Fibroblast of skin of abdomen (primary cell): Measurements from ENCODE around the gene SLC8A1.
A peak's percentile ranks its signal among the peaks of the same experiment; 100 is the strongest.

Source experiments
- DNase-seq: peaks from one replicate; pipeline ENCODE4 v3.0.0-alpha.2; 2013

Gene SLC8A1

DNA sequence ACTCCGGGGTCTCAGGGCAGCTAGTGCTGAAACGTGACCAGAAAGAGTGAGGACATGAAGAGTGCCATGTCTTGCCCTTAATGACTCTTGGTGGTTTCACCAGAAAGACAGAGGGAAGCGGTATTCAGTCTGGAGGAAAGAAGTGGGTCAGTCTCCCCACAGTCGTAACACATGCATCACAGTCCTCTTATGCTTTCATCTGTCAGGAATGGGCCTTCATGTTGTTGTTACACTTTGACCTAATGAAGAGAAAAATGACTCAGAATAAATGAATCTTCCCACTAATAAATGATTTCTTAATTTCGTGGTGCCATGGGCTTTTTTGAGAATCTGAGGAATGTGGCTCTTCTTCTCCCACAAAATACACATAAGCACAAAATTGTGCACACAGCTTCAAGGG is 103.2 kb downstream of the SLC8A1 start:
- peak; percentile 92 for DNase-seq

GRCh38 chr2:40348038-40348437 is 103.9 kb downstream of the SLC8A1 start:
- no peak for DNase-seq

- peak; percentile 73 for DNase-seq
Observed at GRCh38 chr2:40346535-40347354, 105.1 kb downstream of the SLC8A1 start.

GRCh38 chr2:40344364-40344763 is 107.5 kb downstream of the SLC8A1 start:
- DNase-seq: no peak

GRCh38 chr2:40343902-40344301 is 108.0 kb downstream of the SLC8A1 start:
- peak; percentile 66 for DNase-seq

DNA sequence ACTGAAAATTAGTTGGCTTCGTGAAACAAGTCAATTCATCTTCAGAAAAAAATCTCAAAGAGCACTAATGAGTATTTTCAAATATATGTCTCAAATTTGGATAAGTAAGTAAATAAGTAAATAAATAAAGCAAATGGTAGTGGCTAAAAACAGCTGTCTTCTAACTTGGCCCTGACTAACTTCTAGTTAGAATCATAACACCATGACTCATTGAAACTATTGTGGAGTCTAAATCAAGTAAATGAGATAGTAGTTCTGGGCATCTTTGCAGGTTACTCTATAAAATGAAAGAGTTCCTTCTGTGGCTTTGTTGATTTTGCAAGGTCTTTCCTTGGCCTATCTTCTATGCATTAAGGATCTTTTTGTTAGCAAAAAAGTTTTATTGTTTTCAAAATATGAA is 110.7 kb downstream of the SLC8A1 start:
- peak; percentile 25 for DNase-seq

GRCh38 chr2:40339026-40339425 is 112.9 kb downstream of the SLC8A1 start:
- no peak for DNase-seq

- peak; percentile 86 for DNase-seq
Observed at GRCh38 chr2:40332191-40332826, 119.6 kb downstream of the SLC8A1 start.

DNA sequence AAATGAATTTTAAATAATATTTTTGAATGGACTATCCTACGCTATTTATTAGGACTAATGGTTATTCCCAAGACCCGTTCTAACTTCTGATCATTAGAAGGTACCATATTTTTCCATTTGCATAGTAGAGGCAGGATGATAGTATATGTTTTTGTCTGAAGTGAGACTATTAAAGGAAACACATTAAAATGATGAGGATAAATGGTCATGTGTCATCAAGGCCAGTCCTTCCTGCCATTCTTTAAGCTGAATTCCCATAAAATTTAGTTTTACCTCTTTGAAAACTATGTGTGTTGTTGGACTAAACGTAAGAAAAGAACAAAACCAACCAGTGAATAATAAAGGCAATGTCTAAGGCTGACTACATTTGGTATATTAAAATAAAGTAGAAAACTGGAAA is 121.8 kb downstream of the SLC8A1 start:
- DNase-seq: no peak

- no peak for DNase-seq
Observed at GRCh38 chr2:40329739-40330030, 122.2 kb downstream of the SLC8A1 start.

DNA sequence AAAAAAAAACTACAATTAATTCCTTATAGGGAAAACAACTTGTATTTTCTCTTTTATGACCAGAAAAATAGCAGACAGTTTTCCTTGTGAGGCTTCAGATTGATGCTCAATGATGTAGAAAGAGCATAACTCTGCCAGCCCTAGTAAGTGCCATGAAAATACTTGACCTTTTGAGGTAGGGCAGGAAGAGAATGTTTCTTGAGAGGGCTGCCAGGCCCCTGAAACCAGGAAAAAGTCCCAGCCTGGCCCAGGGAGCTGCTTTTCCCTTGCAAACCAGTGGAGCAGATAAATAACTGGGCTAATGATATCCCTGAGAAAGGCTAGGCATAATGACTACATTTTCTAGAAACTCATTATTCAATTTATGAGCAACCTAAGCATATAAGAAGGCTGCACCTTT is 126.8 kb downstream of the SLC8A1 start:
- DNase-seq: no peak

- no peak for DNase-seq
Observed at GRCh38 chr2:40324656-40325055, 127.2 kb downstream of the SLC8A1 start.

- peak; percentile 21 for DNase-seq
Observed at GRCh38 chr2:40321822-40322221, 130.1 kb downstream of the SLC8A1 start.

DNA sequence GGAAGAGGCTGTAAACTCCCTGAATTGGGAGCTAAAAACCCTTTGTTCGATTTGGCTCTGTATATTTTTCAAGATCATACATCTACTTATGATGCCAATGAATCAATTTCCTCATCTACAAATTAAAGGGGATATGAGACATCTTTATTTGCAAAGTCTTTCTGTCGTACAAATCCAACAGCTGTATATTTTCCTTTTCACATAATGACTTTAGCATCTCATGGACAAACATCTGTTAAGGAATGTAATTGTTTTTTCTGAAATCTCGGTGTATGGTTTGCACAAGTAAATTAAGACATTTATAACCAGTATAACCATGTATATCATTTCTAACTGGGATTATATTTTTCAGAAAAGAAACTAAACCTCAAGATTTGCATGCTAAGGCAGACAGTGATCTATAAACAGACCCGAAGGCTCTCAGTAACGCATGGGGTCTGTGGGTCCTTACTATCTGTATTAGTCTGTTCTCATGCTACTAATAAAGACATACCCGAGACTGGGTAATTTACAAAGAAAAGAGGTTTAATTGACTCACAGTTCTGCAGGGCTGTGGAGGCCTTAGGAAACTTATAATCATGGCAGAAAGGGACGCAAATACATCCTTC is 130.8 kb downstream of the SLC8A1 start:
- DNase-seq: no peak

DNA sequence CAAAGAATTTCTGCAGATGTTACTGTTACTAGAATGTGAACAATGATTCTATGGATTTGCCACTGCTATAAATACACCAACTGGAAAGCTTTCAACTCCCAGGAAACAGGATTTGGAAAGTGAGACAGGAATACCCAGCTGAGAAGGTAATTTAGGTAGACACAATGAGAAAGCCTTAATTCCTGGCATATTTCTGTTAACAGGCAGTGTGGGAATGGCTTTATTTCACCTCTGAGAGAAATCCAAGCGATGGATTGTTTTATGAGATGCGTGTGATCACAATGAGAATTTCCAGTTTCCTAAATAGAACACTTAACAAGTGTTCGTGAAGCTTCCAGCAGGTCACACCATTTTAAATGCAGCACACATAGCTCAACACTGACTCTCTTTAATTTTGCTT is 133.0 kb downstream of the SLC8A1 start:
- DNase-seq: no peak

DNA sequence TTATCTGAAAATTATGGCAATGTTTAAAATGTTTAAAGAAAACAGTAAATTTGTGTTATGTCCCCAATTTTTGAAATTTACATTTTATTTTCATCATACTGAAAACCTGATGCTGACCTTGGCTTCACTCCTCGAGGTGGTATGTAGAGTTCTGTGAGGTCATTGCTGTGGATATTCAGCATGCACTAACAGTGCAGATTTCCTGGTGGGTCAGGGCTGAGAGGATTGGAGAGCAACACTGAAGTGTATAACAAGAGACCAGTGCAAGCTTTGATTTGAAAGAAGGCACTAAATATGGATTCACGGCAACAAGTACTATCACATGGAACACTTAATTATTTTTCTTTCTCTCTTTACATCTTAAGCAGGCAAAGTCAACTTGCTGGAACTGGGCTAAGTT is 134.1 kb downstream of the SLC8A1 start:
- DNase-seq: peak; percentile 20

DNA sequence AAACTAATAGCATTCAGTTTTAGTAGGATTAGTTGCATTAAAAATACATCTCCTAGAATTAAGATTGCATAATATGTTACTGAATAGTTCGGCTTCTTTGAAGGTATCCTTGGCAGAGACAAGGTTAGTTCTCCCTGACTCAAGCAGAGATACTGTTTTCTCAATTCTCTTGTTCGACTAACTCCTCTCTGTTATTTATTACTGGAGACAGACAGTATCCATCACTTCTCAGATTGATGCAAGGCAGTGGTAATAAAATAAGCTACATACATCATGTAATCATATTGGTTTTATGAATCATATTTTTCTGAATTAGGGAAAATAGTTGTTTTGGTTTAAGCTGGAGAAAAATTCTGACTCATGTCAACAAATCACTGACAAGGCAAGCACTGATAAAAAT is 134.8 kb downstream of the SLC8A1 start:
- DNase-seq: peak; percentile 66

- DNase-seq: no peak
Observed at GRCh38 chr2:40316620-40317019, 135.3 kb downstream of the SLC8A1 start.

DNA sequence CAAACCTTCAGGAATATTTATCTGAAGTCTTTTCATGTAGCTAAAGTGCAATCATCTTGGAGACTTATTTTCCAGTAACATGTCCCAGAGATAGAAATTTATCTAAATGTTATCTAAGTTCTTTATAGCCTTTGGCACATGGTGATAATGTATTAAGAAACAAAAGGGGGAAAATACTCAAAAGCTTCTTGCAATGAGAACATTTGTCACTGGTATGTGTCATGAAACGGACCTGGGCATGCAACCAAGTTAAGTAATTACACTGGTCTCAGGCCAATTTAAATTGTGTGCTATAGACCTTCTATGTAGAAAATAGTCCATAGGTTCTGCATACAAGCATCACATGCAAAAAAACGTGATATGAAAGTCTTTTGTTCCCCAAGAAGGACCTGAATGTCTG is 136.2 kb downstream of the SLC8A1 start:
- DNase-seq: peak; percentile 73

DNA sequence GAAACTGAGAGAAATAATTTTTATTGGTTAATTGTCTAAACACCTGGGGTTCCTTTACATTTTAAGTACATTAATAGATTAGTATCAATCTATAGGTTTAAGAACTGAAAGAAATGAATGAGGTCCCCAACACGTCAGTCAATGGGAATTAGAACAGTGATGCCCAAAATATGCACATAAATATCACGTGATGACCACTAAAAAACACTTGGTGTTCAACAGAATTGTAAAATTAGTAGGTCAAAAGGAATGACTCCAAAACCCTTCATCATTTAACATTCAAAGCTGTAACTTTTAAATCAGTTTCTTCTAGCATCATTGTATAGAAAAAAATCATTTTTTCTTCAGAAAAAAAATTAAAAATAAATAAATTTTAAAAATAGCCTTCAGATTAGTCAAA is 140.9 kb downstream of the SLC8A1 start:
- no peak for DNase-seq

DNA sequence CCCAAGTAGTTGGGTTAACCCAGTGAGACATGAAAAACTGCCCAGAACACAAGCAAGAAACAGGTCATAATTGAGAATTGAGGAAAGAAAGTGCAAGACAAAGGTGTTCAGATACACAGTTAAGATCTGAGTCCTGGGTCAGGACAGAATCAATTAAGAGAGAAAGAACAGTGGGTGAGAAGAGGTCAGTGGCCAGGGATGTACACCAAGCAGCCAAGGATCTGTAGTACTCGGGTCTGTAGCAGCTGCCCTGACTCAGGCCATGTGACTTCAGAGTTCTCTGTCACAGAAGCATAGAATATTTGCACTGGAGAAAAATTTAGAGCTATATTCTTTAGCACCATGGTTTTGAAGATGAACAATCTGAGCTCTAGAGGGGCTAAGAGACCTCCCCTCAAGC is 141.6 kb downstream of the SLC8A1 start:
- DNase-seq: no peak

- DNase-seq: peak; percentile 67
Observed at GRCh38 chr2:40304340-40304739, 147.6 kb downstream of the SLC8A1 start.

DNA sequence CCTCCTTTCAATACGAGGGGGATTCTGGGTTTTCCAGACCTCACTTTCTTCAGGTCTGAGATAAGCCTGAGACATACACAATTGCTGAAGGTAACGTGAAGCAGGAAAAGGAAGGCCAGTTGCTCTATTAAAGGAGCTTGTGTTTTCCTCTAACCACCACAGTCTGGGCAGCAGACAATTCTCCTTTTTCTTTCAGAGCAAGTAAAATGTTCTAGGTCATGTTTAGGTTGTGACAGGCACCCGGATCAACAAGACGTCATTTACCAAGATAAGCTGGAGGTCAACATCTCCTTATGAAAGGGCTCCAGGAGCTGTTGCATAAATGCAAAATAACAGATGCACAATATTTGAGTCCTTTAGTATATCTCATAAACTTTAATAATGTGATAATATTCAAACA is 148.1 kb downstream of the SLC8A1 start:
- DNase-seq: no peak

DNA sequence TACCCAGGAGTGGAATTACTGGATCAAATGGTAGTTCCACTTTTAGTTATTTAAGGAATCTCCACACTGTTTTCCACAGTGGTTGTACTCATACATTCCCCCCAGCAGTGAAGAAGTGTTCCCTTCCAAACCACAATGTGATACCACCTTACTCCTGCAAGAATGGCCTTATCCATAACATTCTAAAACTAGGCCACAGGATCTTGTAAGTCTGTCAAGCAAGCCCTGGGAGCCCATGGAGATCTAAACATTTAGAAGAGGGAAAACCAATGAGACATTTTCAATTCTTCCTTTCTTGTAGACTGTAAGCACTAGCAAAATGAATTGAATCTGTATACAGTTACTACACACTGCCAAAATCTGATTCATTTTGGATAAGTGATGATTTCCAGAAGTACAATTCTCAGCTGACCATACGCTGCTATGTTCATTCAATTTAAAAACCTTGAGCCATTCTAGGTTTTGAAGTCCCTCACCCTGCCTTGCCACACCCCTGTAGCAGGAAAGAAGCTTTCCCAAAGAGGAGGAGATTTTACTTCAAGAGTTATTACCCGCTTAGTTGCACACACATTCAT is 149.1 kb downstream of the SLC8A1 start:
- DNase-seq: peak; percentile 32
